ENCODE results near the gene C2CD4C.
"Not testable (repeated sequence)": the region's sequence is repeated elsewhere in the genome, so short reads cannot be mapped to it uniquely, and the experiment has no call there.

Gene C2CD4C

GRCh38 chr19:413756-414420 lies 4.9 kb upstream of the C2CD4C start:
- no peak for DNase-seq (ENCODE audit: low read depth)

GRCh38 chr19:412356-413355 lies 3.7 kb upstream of the C2CD4C start:
- DNase-seq (ENCODE audit: low read depth), result no peak

GRCh38 chr19:411723-412355 lies 2.9 kb upstream of the C2CD4C start:
- DNase-seq (ENCODE audit: low read depth), result no peak

- not testable (repeated sequence) for DNase-seq (ENCODE audit: low read depth)
These were observed 2.3 kb upstream of the C2CD4C start for GRCh38 chr19:411121-411722.

GRCh38 chr19:410243-410781 lies 1.4 kb upstream of the C2CD4C start:
- no peak for DNase-seq (ENCODE audit: low read depth)

- no peak for DNase-seq (ENCODE audit: low read depth)
These were observed 732 bp upstream of the C2CD4C start for GRCh38 chr19:409516-410242.

- no peak for DNase-seq (ENCODE audit: low read depth)
These were observed 476 bp downstream of the C2CD4C start for GRCh38 chr19:408441-408901.

GRCh38 chr19:407511-408440 lies 1.2 kb downstream of the C2CD4C start:
- no peak for DNase-seq (ENCODE audit: low read depth)

- no peak for DNase-seq (ENCODE audit: low read depth)
These were observed 1.9 kb downstream of the C2CD4C start for GRCh38 chr19:406971-407510.

- no peak for DNase-seq (ENCODE audit: low read depth)
These were observed 2.7 kb downstream of the C2CD4C start for GRCh38 chr19:406135-406781.

GRCh38 chr19:405121-405965 lies 3.6 kb downstream of the C2CD4C start:
- DNase-seq (ENCODE audit: low read depth), result no peak

- DNase-seq (ENCODE audit: low read depth), result no peak
These were observed 5.5 kb downstream of the C2CD4C start for GRCh38 chr19:403221-404027.

- DNase-seq (ENCODE audit: low read depth), result no peak
These were observed 6.2 kb downstream of the C2CD4C start for GRCh38 chr19:402786-403185.

- no peak for DNase-seq (ENCODE audit: low read depth)
These were observed 7.0 kb downstream of the C2CD4C start for GRCh38 chr19:401866-402511.

- DNase-seq (ENCODE audit: low read depth), result no peak
These were observed 7.7 kb downstream of the C2CD4C start for GRCh38 chr19:400976-401865.

- no peak for DNase-seq (ENCODE audit: low read depth)
These were observed 9.6 kb downstream of the C2CD4C start for GRCh38 chr19:399370-399769.

All from stimulated activated CD8-positive, alpha-beta memory T cell treated with anti-CD3 and anti-CD28 coated beads, Interleukin-12 subunit alpha, Interleukin-12 subunit beta, amount 100 ng/mL, for 1 hour (primary cell).